GM13977 (cell line): Measurements from ENCODE around the gene RHOG.

Experiments
- DNase-seq: peaks from one replicate; pipeline ENCODE4 v3.0.0; 2012; ENCODE audit warnings: low spot score
- in situ Hi-C: fragments of 300-500 bp; cut with MboI; formaldehyde crosslinking; loops from one replicate; pipeline ENCODE4 v1.12.0; 2022; ENCODE audit warnings: low sequenced_read_pairs, low pct_unique_long_range_greater_than_20kb, mixed read lengths, inconsistent platforms; ENCODE audit not compliant: unreplicated experiment
- TF ChIP-seq, protein P1 (sequence below): IDR thresholded peaks from 2 replicates; pipeline ENCODE4 v1.5.1; 2012; ENCODE audit warnings: mild to moderate bottlenecking, control low read depth; ENCODE audit not compliant: insufficient read depth; ENCODE audit errors: extremely low read depth, missing control alignments

Gene RHOG

DNA sequence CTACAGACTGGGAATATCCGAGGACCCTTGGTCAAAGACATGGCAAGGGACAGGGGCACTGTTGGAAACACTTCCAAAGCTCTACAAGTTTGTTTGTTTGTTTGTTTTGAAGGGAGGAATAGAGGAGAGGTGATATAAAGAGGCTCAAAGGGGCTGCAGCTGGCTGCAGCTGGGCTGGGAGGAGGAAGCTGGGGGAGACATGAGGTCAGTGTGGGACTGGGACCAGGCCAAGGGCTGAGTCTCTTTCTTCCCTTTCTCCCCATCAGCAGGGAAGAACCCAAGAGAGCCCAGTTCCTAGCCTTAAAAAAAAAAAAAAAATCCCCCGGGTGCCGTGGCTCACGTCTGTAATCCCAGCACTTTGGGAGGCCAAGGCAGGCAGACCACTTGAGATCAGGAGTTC is 5.0 kb downstream of the RHOG start:
- in situ Hi-C loops: no loop called here
- no peak for DNase-seq
- TF ChIP-seq, protein P1, sequence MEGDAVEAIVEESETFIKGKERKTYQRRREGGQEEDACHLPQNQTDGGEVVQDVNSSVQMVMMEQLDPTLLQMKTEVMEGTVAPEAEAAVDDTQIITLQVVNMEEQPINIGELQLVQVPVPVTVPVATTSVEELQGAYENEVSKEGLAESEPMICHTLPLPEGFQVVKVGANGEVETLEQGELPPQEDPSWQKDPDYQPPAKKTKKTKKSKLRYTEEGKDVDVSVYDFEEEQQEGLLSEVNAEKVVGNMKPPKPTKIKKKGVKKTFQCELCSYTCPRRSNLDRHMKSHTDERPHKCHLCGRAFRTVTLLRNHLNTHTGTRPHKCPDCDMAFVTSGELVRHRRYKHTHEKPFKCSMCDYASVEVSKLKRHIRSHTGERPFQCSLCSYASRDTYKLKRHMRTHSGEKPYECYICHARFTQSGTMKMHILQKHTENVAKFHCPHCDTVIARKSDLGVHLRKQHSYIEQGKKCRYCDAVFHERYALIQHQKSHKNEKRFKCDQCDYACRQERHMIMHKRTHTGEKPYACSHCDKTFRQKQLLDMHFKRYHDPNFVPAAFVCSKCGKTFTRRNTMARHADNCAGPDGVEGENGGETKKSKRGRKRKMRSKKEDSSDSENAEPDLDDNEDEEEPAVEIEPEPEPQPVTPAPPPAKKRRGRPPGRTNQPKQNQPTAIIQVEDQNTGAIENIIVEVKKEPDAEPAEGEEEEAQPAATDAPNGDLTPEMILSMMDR: no peak

DNA sequence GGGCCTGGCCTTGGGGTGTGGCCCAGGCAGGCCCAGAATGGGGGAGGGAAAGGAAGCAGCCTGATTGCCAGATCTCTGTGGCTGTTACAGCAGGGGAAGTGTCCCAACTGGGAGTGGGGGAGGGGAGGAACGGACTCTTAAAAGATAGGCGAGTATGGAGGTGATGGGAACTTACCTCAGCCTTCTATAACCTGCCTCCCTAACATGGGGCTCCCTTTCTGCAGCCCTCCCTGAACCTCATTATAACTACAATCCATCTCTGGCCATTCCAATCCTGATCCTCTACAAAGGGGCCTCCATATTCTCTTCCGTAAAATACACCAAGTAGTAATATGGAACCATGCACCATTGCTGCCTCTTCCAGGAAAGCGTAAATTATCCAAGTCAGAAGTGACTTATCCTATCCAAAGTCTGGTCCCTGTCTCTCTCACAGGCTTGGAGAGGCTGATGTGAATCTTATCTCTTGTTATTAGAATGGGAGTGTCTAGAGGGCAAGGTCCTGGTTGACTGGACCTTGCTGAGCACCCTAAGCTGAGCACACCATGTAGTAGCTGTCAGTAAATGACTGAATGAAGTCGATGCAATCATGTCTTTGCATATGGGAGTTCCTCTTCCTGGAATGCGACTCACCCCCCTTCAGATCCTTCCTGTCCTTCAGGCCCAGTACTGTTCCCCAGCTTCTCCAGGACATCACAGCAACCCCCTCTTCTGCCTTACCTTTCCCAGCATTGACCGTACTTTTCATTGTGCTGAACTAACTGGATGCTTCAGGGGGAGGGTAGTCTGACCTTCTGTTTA is 5.9 kb downstream of the RHOG start:
- no peak for DNase-seq
- TF ChIP-seq, protein P1: no peak
- in situ Hi-C loops: no loop called here

DNA sequence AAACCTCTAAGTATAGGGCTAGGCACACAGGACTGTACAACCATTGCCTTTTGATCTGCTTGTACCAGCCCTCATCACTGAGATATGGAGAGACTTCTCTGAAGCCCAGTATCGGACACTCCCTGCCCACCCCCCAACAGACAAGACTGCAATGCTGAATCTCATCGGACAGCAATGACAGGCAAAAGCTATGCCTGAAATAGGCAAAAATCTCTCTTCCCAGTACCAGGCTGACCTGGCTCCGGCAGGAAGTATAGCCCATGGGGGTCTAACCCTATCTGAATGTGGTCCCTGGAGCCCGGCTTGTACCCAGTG is 6.5 kb downstream of the RHOG start:
- in situ Hi-C loops: no loop called here
- TF ChIP-seq, protein P1: no peak
- DNase-seq: no peak

DNA sequence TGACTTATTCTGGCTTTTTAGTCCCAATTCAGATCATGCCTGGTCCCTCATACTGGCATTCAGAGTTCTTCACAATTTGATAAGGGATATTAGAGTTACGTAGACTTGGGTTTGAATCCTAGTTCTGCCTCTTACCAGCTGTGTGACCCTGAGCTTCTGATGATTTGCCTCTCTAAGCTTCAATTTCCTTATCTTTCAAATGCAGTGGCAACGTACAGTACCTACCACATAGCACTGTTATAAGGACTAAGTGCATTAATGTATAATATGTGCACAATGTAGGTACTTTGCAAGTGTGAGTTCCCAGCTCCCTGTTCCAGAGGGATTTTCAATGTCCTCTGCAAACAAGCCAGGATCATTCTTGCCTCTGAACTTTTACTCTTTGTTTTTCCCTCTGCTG is 7.3 kb downstream of the RHOG start:
- in situ Hi-C loops: no loop called here
- DNase-seq: no peak
- TF ChIP-seq, protein P1: no peak

DNA sequence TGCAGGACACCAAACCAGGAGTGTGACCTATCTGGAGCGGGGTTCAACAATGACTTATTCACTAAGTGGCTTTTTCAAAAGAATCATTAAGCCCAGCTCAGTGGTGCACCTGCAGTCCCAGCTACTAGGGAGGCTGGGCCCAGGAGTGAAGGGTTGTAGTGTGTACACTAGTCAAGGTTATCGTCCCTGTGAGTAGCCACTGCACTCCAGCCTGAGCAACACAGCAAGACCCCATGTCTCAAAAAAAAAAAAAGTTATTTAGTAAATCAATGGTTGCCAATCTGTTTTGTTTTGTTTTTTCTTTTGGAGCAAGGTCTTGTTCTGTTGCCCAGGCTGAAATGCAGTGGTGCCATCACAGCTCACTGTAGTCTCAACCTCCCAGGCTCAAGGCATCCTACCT is 7.9 kb downstream of the RHOG start:
- TF ChIP-seq, protein P1: no peak
- in situ Hi-C loops: no loop called here
- no peak for DNase-seq

DNA sequence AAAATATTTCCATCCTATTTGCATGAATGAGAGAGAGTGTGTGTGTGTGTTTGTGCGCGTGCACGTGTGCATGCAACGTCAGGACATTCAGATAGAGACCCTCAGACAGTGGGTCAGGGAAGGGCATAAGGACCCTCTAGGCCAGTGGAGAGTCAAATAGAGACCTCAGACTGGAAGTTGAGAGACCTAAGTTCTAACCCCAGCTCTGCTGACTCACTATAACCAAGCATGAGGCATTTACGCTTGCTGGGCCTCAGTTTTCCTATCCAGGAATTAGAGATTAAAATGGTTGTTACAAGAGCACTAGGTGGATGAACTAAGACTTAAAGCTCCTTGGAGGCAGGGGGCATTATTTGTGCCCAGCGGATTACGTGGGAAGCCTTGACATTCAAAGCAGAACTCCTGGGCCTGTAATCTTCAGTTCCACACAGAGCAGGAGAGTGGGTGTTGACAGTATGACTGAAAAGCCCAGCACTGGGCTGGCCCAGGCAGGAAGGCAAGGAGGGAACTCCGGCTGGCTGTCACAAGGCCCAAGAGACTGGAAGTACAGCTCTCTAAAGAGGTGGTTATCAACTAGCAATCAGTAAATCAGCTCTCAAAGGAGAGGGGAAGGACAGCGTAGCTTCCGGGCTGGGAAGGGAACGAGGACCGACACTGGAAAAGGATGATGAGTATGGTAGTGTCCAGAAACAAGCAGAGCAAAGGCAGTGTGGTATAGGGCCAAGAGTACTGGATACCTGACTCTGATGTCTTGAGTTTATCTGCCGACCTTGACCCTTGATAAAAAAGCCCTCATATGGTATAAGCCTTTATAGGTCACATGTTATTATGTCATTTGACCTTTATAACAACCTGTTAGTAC is 9.2 kb downstream of the RHOG start:
- no peak for DNase-seq
- in situ Hi-C loops: no loop called here
- TF ChIP-seq, protein P1: no peak
